Hindlimb muscle (tissue), 1 donor: ENCODE data around the gene UPF1. TPM values are rescaled to one million over a fixed set of nuclear protein-coding genes. Genes with fewer than 3 reads are reported as not detected.
A peak's percentile ranks its signal among the peaks of the same experiment; 100 is the strongest.

ENCODE experiments used
- DNase-seq: peaks from one replicate; pipeline ENCODE4 v3.0.0-alpha.2; 2013
- polyA plus RNA-seq: library from polyadenylated mRNA; unstranded; fragments of 120-200 nt; gene quantifications from one replicate; pipeline ENCODE4 v1.2.1, GENCODE V29; 2013; ENCODE audit not compliant: insufficient read length

Gene UPF1
- polyA plus RNA-seq, 1 donor, result 44.7 TPM

GRCh38 chr19:18876865-18877264 lies 45.1 kb downstream of the UPF1 start:
- DNase-seq, result no peak

GRCh38 chr19:18878058-18878797 lies 46.5 kb downstream of the UPF1 start:
- DNase-seq, result no peak

GRCh38 chr19:18878858-18879578 lies 47.3 kb downstream of the UPF1 start:
- DNase-seq, result no peak

GRCh38 chr19:18879579-18880373 lies 48.0 kb downstream of the UPF1 start:
- no peak for DNase-seq

GRCh38 chr19:18881491-18881890 lies 49.7 kb downstream of the UPF1 start:
- no peak for DNase-seq

- no peak for DNase-seq
Observed at GRCh38 chr19:18883526-18884304, 52.0 kb downstream of the UPF1 start.

- DNase-seq, result no peak
Observed at GRCh38 chr19:18886972-18887371, 55.2 kb downstream of the UPF1 start.

- no peak for DNase-seq
Observed at GRCh38 chr19:18889949-18890745, 58.4 kb downstream of the UPF1 start.

GRCh38 chr19:18893587-18894253 lies 62.0 kb downstream of the UPF1 start:
- no peak for DNase-seq

- DNase-seq, result peak; percentile 83
Observed at GRCh38 chr19:18894254-18895037, 62.7 kb downstream of the UPF1 start.

- peak; percentile 46 for DNase-seq
Observed at GRCh38 chr19:18895038-18895823, 63.5 kb downstream of the UPF1 start.

GRCh38 chr19:18895824-18896341 lies 64.1 kb downstream of the UPF1 start, which contains the start of gene CERS1:
CERS1 (minus strand) TSS chr19:18896158; CDS start chr19:18896072, 86 bp downstream.
- DNase-seq, result peak; percentile 38

GRCh38 chr19:18896421-18896841 lies 64.7 kb downstream of the UPF1 start:
- DNase-seq, result no peak

- DNase-seq, result no peak
Observed at GRCh38 chr19:18897094-18898029, 65.6 kb downstream of the UPF1 start.

- DNase-seq, result no peak
Observed at GRCh38 chr19:18898081-18898606, 66.4 kb downstream of the UPF1 start.

GRCh38 chr19:18898607-18899408 lies 67.0 kb downstream of the UPF1 start:
- DNase-seq, result no peak
